Measurements from ENCODE around the gene ASPHD2. TPM values are rescaled to one million over a fixed set of nuclear protein-coding genes. Genes with fewer than 3 reads are reported as not detected.
A peak's percentile ranks its signal among the peaks of the same experiment; 100 is the strongest.

The ASPHD2 gene
- total and polyA plus RNA-seq, 2 donors = 2.1 to 2.9 TPM

DNA sequence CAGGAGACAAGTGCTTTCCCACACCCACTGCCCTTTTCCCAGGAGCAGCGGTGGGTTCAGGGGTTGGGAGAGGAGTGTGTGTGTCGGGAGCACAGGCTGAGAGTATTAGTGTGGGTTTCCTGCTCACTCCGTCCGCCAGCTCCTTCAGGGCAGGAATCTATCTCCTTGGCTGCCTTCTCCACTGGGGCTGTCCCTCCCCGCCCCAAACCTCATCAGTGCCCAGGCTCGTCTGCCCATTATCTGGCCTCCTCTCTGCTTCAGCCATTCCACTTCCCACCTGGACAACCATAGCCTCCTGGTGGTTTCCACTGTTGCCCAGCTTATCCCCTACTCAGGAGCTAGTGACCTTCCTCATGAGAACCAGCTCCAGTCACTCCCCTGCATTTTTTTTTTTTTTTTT, 19.9 kb downstream of the ASPHD2 start:
- H3K4me1 ChIP-seq (ENCODE audit: control insufficient read depth in 2 of 2, insufficient read depth in 2 of 2, low read length in 2 of 2) = no peaks in the 10 kb centered on the region
- peaks cover 33 to 43% of the 10 kb centered on the region in 2 donors for H3K36me3 ChIP-seq (ENCODE audit: control insufficient read depth in 2 of 2, insufficient read depth in 2 of 2, low read length in 1 of 2)
- DNase-seq (ENCODE audit: low read depth in 6 of 9, low spot score in 9 of 9) = no peak
- H3K4me3 ChIP-seq (ENCODE audit: low read length in 2 of 2) = no peak overlapping the region
- WGBS = 93% methylated on average over 6 of the region's 6 CpGs
- no peak overlapping the region for H3K27ac ChIP-seq (ENCODE audit: low read depth in 1 of 2, low read length in 1 of 2)
- H3K27me3 ChIP-seq (ENCODE audit: control insufficient read depth in 2 of 2, insufficient read depth in 1 of 2, low read length in 1 of 2) = no peaks in the 10 kb centered on the region
- H3K9me3 ChIP-seq (ENCODE audit: control insufficient read depth in 2 of 2, insufficient read depth in 1 of 2, low read length in 1 of 2) = no peaks in the 10 kb centered on the region

DNA sequence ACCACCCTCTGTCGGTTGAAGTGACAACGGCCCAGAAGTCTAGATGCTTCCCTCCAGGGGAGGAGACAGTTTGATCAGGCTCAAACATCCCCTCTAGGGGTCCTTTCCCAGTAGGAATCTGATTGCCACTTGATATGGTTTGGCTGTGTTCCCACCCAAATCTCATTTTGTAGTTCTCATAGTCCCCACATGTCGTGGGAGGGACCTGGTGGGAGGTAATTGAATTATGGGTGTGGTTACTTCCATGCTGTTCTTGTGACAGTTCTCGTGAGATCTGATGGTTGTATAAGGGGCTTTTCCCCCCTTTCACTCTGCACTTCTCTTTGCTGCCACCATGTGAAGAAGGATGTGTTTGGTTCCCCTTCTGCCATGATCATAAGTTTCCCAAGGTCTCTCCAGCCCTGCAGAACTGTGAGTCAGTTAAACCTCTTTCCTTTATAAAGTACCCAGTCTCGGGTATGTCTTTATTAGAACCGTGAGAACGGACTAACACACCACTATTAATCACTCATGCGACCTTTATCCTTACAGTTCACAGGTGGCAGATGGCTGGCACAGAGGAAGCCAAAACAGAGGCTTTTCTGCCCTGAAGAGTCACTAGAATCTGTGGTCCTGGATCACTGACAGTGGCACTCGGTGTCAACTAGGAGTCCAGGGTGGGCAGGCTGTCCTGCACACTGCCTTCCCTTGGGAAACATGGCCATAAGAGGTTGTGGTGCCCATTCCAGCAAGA, 21.6 kb downstream of the ASPHD2 start:
- no peak for DNase-seq (ENCODE audit: low read depth in 6 of 9, low spot score in 9 of 9)
- H3K4me1 ChIP-seq (ENCODE audit: control insufficient read depth in 2 of 2, insufficient read depth in 2 of 2, low read length in 2 of 2) = no peaks in the 10 kb centered on the region
- WGBS = 96% methylated on average over 9 of the region's 9 CpGs
- peaks cover 35 to 46% of the 10 kb centered on the region in 2 donors for H3K36me3 ChIP-seq (ENCODE audit: control insufficient read depth in 2 of 2, insufficient read depth in 2 of 2, low read length in 1 of 2)
- H3K27ac ChIP-seq (ENCODE audit: low read depth in 1 of 2, low read length in 1 of 2) = no peak overlapping the region
- no peaks in the 10 kb centered on the region for H3K27me3 ChIP-seq (ENCODE audit: control insufficient read depth in 2 of 2, insufficient read depth in 1 of 2, low read length in 1 of 2)
- H3K9me3 ChIP-seq (ENCODE audit: control insufficient read depth in 2 of 2, insufficient read depth in 1 of 2, low read length in 1 of 2) = no peaks in the 10 kb centered on the region
- no peak overlapping the region for H3K4me3 ChIP-seq (ENCODE audit: low read length in 2 of 2)

DNA sequence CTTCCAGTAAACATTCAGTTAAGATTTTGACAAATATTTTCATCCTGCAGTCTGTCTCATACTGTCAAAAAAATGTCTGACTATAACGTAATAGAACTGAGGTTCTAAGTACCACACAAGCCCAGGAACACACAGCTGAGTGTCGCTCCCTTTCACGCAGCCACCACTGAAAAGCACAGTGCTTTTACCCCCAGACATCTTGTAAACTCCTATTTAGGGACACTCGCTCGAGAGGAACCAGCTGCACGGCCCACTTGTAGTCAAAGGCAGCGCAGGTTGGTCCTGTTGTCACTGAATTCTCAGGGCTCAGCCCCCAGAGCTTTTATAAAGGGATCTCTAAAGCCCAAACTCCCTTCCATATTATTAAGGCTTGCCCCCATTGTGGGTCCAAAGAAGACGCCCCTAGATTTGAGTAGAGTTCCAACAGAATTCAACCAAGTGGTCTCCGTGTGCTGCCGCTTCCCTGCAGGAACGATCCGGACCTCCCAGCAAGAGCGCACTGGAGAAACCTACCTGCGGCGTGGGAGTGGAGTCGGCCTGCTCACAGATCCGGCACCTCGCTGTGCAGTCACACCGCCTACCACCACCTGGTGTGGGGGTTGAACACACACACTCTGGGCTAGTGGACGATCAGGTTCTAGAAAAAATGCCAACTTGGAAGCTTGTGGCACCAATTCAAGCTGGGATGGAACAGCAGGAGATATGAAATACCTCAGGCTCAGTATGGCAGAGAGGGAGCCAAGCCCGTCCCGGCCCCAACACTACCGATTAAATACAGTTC, 23.4 kb downstream of the ASPHD2 start:
- Histone ChIP-seq H3K27me3 (ENCODE audit: control insufficient read depth in 2 of 2, insufficient read depth in 1 of 2, low read length in 1 of 2) (no peaks in the 10 kb centered on the region), H3K4me1 (ENCODE audit: control insufficient read depth in 2 of 2, insufficient read depth in 2 of 2, low read length in 2 of 2) (no peaks in the 10 kb centered on the region), H3K9me3 (ENCODE audit: control insufficient read depth in 2 of 2, insufficient read depth in 1 of 2, low read length in 1 of 2) (no peaks in the 10 kb centered on the region), H3K27ac (ENCODE audit: low read depth in 1 of 2, low read length in 1 of 2) (no peak overlapping the region), H3K4me3 (ENCODE audit: low read length in 2 of 2) (no peak overlapping the region), H3K36me3 (ENCODE audit: control insufficient read depth in 2 of 2, insufficient read depth in 2 of 2, low read length in 1 of 2) (peaks cover 41 to 54% of the 10 kb centered on the region in 2 donors)
- DNase-seq (ENCODE audit: low read depth in 6 of 9, low spot score in 9 of 9) = no peak
- WGBS = 98% methylated on average over 23 of the region's 23 CpGs

DNA sequence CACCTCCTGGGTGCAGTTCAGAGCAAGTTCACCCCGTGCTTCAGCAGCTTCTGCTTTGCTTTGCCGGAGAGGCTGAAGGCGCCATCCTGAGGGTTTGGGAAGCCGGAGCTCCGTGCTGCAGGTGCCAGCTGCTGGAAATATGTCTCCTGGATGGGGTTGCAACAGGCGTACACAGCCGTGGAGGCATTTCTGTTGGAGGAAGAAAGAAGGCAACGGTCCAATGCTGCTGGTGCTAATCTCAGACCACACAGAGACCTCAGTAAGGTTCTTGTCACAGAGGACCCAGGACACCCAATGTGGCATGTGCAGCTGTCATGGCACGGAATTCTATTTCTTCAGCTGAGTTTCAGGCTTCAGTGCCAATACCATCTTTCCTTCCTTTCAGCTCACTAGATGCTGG, 24.2 kb downstream of the ASPHD2 start:
- peaks cover 49 to 62% of the 10 kb centered on the region in 2 donors for H3K36me3 ChIP-seq (ENCODE audit: control insufficient read depth in 2 of 2, insufficient read depth in 2 of 2, low read length in 1 of 2)
- DNase-seq (ENCODE audit: low read depth in 6 of 9, low spot score in 9 of 9) = no peak
- WGBS = 98% methylated on average over 9 of the region's 9 CpGs
- no peak overlapping the region for H3K4me3 ChIP-seq (ENCODE audit: low read length in 2 of 2)
- no peaks in the 10 kb centered on the region for H3K27me3 ChIP-seq (ENCODE audit: control insufficient read depth in 2 of 2, insufficient read depth in 1 of 2, low read length in 1 of 2)
- no peaks in the 10 kb centered on the region for H3K4me1 ChIP-seq (ENCODE audit: control insufficient read depth in 2 of 2, insufficient read depth in 2 of 2, low read length in 2 of 2)
- H3K27ac ChIP-seq (ENCODE audit: low read depth in 1 of 2, low read length in 1 of 2) = no peak overlapping the region
- no peaks in the 10 kb centered on the region for H3K9me3 ChIP-seq (ENCODE audit: control insufficient read depth in 2 of 2, insufficient read depth in 1 of 2, low read length in 1 of 2)

DNA sequence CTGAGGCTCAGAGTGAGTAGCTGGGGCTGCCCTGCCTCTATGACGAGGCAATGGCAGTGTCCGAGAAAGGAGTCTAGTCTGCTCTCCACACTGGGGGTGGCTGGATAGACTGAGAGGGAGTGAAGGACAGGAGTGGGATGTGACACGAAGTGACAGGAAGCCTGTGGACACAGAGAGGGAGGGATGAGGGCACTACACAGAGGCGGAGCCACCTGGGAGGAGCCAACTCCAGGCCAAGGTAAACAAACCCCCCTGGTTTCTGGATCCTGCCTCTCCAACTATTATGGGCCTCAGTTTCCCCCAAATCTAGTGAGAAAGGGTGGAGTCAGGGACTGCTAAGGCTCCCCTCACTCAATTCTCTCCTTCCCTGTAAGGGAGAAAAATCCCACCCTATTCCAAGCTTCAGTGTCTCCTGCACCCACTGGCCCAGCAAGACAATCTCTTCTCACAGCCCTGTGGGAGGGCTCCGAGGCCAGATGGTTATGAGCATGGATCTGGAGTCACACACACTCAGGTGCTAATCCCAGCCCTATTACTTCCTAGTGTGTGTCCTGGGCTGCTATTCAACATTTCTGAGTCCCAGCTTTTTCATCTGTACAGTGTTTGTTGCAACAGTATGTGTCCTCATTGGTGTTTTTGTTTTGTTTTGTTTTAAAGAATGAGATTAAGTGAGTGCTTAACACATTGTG, 24.9 kb downstream of the ASPHD2 start:
- H3K36me3 ChIP-seq (ENCODE audit: control insufficient read depth in 2 of 2, insufficient read depth in 2 of 2, low read length in 1 of 2) = peaks cover 53 to 66% of the 10 kb centered on the region in 2 donors
- no peak overlapping the region for H3K4me3 ChIP-seq (ENCODE audit: low read length in 2 of 2)
- 86% methylated on average over 5 of the region's 5 CpGs for WGBS
- H3K9me3 ChIP-seq (ENCODE audit: control insufficient read depth in 2 of 2, insufficient read depth in 1 of 2, low read length in 1 of 2) = no peaks in the 10 kb centered on the region
- no peak overlapping the region for H3K27ac ChIP-seq (ENCODE audit: low read depth in 1 of 2, low read length in 1 of 2)
- H3K4me1 ChIP-seq (ENCODE audit: control insufficient read depth in 2 of 2, insufficient read depth in 2 of 2, low read length in 2 of 2) = no peaks in the 10 kb centered on the region
- H3K27me3 ChIP-seq (ENCODE audit: control insufficient read depth in 2 of 2, insufficient read depth in 1 of 2, low read length in 1 of 2) = no peaks in the 10 kb centered on the region
- DNase-seq (ENCODE audit: low read depth in 6 of 9, low spot score in 9 of 9) = no peak

DNA sequence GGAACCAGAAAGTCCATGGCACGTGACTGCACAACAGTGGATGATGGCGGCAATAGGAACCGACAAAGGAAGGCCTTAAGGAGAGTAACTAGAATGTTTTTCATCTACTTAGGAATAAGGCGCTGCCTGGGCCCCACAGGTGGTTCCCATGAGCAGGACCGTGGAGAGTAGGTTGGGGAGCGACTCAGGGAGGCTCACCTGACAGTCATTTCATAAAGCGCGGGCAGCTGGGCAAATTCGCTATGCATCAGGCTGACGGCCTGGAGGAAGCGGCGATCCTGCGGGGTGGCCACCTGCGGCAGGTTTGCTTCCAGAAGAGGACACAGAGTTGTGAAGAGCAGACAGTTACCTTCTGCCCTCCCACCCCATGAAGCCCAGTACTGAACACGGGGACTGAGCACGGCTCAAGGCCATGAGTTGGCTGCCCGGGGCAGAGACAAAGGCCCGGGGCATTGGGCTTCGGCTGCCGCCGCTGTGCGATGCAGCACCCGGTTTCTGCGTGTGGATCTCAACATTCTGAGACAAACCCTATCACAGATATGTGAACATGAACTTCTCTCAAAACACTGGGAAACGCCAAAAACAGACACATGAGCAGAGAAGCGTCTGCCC, 28.7 kb downstream of the ASPHD2 start:
- Histone ChIP-seq H3K9me3 (ENCODE audit: control insufficient read depth in 2 of 2, insufficient read depth in 1 of 2, low read length in 1 of 2) (no peaks in the 10 kb centered on the region), H3K27me3 (ENCODE audit: control insufficient read depth in 2 of 2, insufficient read depth in 1 of 2, low read length in 1 of 2) (no peaks in the 10 kb centered on the region), H3K4me3 (ENCODE audit: low read length in 2 of 2) (no peak overlapping the region), H3K27ac (ENCODE audit: low read depth in 1 of 2, low read length in 1 of 2) (no peak overlapping the region), H3K36me3 (ENCODE audit: control insufficient read depth in 2 of 2, insufficient read depth in 2 of 2, low read length in 1 of 2) (peaks cover 50 to 54% of the 10 kb centered on the region in 2 donors), H3K4me1 (ENCODE audit: control insufficient read depth in 2 of 2, insufficient read depth in 2 of 2, low read length in 2 of 2) (no peaks in the 10 kb centered on the region)
- 97% methylated on average over 26 of the region's 26 CpGs for WGBS
- DNase-seq (ENCODE audit: low read depth in 6 of 9, low spot score in 9 of 9) = no peak

DNA sequence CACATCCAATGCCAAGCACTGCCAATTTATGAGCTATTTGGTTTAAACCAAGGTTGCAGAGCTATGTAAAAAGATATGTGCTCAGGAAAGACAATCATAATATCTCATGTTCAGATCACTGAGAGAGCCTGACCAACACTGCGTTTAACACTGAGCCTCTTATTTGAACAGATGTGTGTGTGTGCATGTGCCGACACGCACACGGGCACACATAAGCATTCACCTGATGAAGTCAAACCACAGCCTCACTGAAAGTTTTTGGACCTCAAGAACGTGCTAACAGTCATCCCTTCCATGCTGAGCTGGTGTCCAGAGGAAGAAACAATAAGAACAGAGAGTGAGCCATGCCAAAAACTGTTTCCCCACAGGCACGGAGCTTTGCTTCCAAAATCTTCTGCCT, 31.1 kb downstream of the ASPHD2 start:
- 86% methylated on average over 6 of the region's 6 CpGs for WGBS
- DNase-seq (ENCODE audit: low read depth in 6 of 9, low spot score in 9 of 9) = no peak
- peaks cover 60 to 64% of the 10 kb centered on the region in 2 donors for H3K36me3 ChIP-seq (ENCODE audit: control insufficient read depth in 2 of 2, insufficient read depth in 2 of 2, low read length in 1 of 2)

DNA sequence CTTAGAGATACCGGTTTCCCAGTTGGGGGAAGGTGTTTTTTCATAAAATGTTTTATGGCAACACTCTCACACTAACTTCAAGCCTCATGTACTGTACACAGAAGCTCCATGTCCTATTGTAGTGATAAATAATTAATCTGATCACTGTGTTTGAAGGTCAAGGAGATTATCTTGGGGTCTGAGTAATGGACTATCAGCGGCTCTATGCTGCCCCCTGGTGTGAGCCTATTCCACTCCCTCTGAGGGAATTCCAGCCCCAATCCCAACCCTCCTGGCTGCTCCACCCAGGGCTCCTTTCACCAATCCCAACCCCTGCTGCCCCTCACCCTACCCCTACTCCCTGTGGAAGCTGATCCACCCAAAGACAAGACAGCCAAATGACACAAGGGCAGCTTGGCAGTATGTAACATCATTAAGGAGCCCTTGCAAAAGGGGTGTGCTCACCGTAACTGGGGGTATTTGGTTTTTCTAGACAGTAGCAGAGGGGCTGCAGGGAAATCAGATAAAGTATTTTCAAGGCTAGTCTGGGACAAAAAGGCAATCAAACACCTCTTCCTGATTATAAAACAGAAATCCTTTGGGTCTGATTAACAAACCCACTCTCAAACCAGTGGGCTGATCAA, 32.2 kb downstream of the ASPHD2 start:
- 55% methylated on average over 3 of the region's 3 CpGs for WGBS
- peak in 1 of 9 donors; percentile 22 for DNase-seq (ENCODE audit: low read depth in 6 of 9, low spot score in 9 of 9)
- Histone ChIP-seq H3K27ac (ENCODE audit: low read depth in 1 of 2, low read length in 1 of 2) (no peak overlapping the region), H3K36me3 (ENCODE audit: control insufficient read depth in 2 of 2, insufficient read depth in 2 of 2, low read length in 1 of 2) (peaks cover 66 to 70% of the 10 kb centered on the region in 2 donors), H3K9me3 (ENCODE audit: control insufficient read depth in 2 of 2, insufficient read depth in 1 of 2, low read length in 1 of 2) (no peaks in the 10 kb centered on the region), H3K27me3 (ENCODE audit: control insufficient read depth in 2 of 2, insufficient read depth in 1 of 2, low read length in 1 of 2) (no peaks in the 10 kb centered on the region), H3K4me3 (ENCODE audit: low read length in 2 of 2) (no peak overlapping the region), H3K4me1 (ENCODE audit: control insufficient read depth in 2 of 2, insufficient read depth in 2 of 2, low read length in 2 of 2) (no peaks in the 10 kb centered on the region)

More for the DNA sequence above, 31.1 kb downstream of the ASPHD2 start:
- Histone ChIP-seq H3K27me3 (ENCODE audit: control insufficient read depth in 2 of 2, insufficient read depth in 1 of 2, low read length in 1 of 2) (no peaks in the 10 kb centered on the region), H3K4me3 (ENCODE audit: low read length in 2 of 2) (no peak overlapping the region), H3K4me1 (ENCODE audit: control insufficient read depth in 2 of 2, insufficient read depth in 2 of 2, low read length in 2 of 2) (no peaks in the 10 kb centered on the region), H3K9me3 (ENCODE audit: control insufficient read depth in 2 of 2, insufficient read depth in 1 of 2, low read length in 1 of 2) (no peaks in the 10 kb centered on the region), H3K27ac (ENCODE audit: low read depth in 1 of 2, low read length in 1 of 2) (no peak overlapping the region)
